ENCODE data around the gene LAMA4.

- TF ChIP-seq CTCF (IDR thresholded peaks at IDR 0.05) (no peak), POLR2A (IDR thresholded peaks at IDR 0.05) (no peak)
Measured at GRCh38 chr6:112177092-112177491, 77.3 kb downstream of the LAMA4 start.

Data from vagina (tissue), 2 donors.